Effector memory CD4-positive, alpha-beta T cell (primary cell): ENCODE data around the gene CLDN10.

Experiments used
- DNase-seq, 3 donors: peaks; one replicate each; pipeline ENCODE4 v3.0.0-alpha.2; 2020
- H3K27ac ChIP-seq: 2 replicates; pipeline ENCODE4 v1.7.0; 2013; ENCODE audit warnings: mild to moderate bottlenecking, low read length, moderate library complexity; ENCODE audit not compliant: insufficient read depth, poor library complexity, severe bottlenecking
- H3K27me3 ChIP-seq: replicated peaks from 2 replicates; pipeline ENCODE4 v1.7.0; 2013; ENCODE audit warnings: mild to moderate bottlenecking, low read length; ENCODE audit not compliant: insufficient read depth, control insufficient read depth, poor library complexity, severe bottlenecking
- H3K36me3 ChIP-seq: 2 replicates; pipeline ENCODE4 v1.7.0; 2013; ENCODE audit warnings: mild to moderate bottlenecking, low read length, moderate library complexity; ENCODE audit not compliant: control insufficient read depth, insufficient read depth
- H3K4me1 ChIP-seq: 2 replicates; pipeline ENCODE4 v1.7.0; 2013; ENCODE audit warnings: low read length, mild to moderate bottlenecking; ENCODE audit not compliant: control insufficient read depth, insufficient read depth, poor library complexity, severe bottlenecking
- H3K4me3 ChIP-seq: 2 replicates; pipeline ENCODE4 v1.7.0; 2013; ENCODE audit warnings: low read length, low read depth, mild to moderate bottlenecking; ENCODE audit not compliant: insufficient read depth, poor library complexity, severe bottlenecking
- H3K9me3 ChIP-seq: 2 replicates; pipeline ENCODE4 v1.7.0; 2013; ENCODE audit warnings: mild to moderate bottlenecking, low read length, moderate library complexity; ENCODE audit not compliant: control insufficient read depth

CLDN10 gene

DNA sequence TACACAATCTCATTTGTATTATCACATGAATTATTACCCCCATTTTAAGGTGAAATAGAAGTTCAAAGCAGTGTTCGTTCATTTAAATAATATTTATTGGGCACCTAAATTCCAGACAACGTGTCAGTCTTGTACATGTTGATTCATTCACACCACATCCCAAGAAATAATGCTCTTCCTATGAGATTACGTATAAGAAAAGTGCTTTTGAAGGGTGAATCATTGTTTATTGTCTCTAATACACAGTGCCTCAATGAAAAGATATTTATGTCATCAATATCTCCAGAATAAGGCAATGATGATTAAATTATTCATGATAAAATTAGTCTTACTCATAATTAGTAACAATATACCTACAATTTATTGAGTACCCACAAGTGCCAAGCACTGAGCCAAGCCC, 35.6 kb downstream of the CLDN10 start:
- no peak for DNase-seq
- no peak overlapping the region for H3K27ac ChIP-seq
- H3K27me3 ChIP-seq = no peaks in the 10 kb centered on the region
- H3K4me1 ChIP-seq = no peaks in the 10 kb centered on the region
- no peaks in the 10 kb centered on the region for H3K36me3 ChIP-seq
- H3K4me3 ChIP-seq = no peak overlapping the region
- no peaks in the 10 kb centered on the region for H3K9me3 ChIP-seq

DNA sequence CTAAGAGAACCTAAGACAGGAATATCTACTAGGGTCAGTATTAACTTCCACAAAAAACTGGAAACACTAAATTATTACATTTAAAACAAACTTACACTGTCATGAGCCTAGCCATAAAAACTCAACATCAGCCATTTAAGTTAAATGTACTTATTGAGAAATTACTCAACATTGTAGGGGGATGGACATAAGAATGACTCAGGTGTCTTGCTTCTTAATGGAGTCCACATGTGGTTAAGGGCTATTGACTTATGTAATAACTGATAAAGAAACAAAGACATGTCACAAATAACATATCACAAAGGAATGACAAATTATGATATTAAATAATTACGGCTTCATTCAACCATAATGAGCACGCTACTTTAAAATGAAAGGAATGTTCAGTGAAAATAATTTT, 36.2 kb downstream of the CLDN10 start:
- DNase-seq = no peak
- H3K27ac ChIP-seq = no peak overlapping the region

DNA sequence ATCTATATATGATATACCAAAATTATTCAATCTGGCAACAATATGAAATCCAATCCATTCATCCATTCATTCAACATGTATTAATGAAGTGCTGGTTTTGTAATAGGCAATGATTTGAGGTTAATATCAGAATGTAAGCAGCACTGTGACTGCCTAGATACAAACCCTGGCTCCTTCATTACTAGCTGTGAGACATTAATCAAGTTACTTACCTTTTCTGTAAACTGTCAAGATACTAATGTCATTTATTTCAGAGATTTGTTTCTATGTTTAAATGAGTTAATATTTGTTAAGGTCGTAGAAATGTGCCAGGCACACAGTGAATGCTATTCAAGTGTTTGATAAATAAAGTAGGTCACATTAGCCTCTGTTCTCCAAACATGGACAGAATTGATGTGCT, 40.9 kb downstream of the CLDN10 start:
- Histone ChIP-seq H3K27me3 (no peaks in the 10 kb centered on the region), H3K4me3 (no peak overlapping the region), H3K4me1 (no peaks in the 10 kb centered on the region), H3K27ac (no peak overlapping the region), H3K36me3 (no peaks in the 10 kb centered on the region), H3K9me3 (no peaks in the 10 kb centered on the region)
- DNase-seq = no peak

More for the DNA sequence above, 36.2 kb downstream of the CLDN10 start:
- H3K27me3 ChIP-seq = no peaks in the 10 kb centered on the region
- H3K4me1 ChIP-seq = no peaks in the 10 kb centered on the region
- no peaks in the 10 kb centered on the region for H3K36me3 ChIP-seq
- H3K4me3 ChIP-seq = no peak overlapping the region
- no peaks in the 10 kb centered on the region for H3K9me3 ChIP-seq

DNA sequence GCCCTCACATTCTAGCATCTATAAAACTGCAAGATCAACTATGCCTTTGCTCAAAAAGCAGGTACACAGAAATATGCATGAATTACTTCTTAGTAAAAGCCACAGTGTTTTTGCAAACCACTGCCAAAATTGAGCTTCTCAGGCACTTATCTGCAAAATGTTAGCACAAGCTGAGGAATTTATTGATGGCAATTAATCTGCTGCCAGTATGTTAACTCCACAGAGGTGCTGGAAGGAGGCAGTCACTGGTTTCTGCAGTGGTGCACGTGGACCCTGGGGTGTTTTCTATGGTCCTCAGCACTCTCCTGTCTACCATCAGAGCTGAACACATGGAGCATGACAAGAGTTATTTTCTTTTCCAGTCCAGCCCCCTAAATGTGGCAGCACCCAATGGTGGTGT, 44.2 kb downstream of the CLDN10 start:
- H3K9me3 ChIP-seq = no peaks in the 10 kb centered on the region
- no peaks in the 10 kb centered on the region for H3K27me3 ChIP-seq
- no peak overlapping the region for H3K4me3 ChIP-seq
- H3K4me1 ChIP-seq = no peaks in the 10 kb centered on the region
- no peak for DNase-seq
- H3K27ac ChIP-seq = no peak overlapping the region
- no peaks in the 10 kb centered on the region for H3K36me3 ChIP-seq

DNA sequence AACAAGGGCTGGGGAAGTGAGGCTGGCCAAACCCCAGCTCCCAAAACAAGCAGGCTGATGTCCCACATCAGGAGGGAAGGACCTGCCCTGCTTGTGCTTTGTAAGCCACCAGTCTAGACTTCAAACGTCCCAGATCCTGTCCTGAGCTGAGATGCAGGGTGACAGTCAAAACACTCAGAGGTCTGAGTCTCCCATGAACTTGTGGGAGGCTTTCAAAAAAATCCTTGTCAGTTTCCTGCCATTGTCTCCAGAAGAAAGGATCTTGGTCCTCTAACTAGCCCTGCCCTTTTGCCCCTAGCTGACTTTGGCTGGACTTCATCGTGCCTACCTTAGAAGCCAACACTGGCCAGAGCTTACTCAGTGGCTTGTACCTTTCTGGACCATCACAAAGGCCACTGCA, 48.7 kb downstream of the CLDN10 start:
- no peak for DNase-seq
- Histone ChIP-seq H3K27ac (no peak overlapping the region), H3K9me3 (no peaks in the 10 kb centered on the region), H3K4me3 (no peak overlapping the region), H3K4me1 (no peaks in the 10 kb centered on the region), H3K36me3 (no peaks in the 10 kb centered on the region), H3K27me3 (no peaks in the 10 kb centered on the region)

DNA sequence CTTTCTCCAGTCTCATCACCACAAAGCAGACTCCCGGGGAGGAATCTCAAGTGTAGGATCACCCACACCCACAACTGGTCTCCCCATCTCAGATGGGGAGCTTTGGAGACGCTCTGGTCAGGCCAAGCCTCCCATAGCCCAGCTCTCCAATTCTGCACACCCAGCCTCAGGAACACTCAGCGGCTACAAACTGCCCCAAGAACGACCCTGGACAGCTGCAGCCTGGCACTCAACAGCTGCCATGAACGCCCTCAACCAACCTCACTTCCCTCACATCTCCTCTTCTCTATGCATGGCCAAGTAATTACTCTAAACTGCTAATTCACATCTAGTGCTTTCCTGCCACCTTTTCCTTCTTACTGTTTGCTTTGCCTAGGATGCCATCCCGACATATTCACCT, 49.4 kb downstream of the CLDN10 start:
- H3K36me3 ChIP-seq = no peaks in the 10 kb centered on the region
- no peaks in the 10 kb centered on the region for H3K27me3 ChIP-seq
- H3K27ac ChIP-seq = no peak overlapping the region
- H3K4me3 ChIP-seq = no peak overlapping the region
- no peaks in the 10 kb centered on the region for H3K9me3 ChIP-seq
- no peak for DNase-seq
- no peaks in the 10 kb centered on the region for H3K4me1 ChIP-seq

DNA sequence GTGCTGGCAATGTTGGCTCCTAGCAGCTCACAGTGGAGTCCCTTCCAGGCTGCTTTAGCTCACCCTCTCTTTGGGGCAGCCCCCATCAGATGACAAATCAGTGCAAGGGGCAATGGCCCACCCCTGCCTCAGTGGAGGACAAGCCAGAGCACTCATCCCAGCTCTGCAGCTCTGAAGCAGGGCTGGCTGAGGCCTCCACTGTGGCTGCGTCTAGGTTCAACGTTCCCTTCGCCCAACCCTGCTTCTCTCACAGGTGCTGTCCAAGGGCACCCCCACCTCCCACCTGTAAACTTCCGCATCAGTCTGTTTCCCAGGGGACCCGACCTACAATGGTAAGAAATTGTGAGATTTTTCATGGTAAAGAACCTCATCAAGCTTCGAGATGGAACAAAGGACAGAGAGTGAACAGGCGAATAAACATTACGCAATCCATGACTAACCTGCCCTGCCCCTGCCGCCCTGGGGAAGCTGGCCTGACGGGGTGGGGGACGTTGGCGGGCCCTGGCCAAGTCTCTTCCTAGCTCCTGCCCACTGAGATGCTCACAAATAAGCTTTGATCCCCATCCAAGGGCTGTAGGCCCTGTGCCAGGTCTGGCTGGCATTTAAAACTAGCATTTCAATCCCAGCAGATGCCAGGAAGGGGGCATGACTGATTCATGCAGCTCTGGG, 51.5 kb downstream of the CLDN10 start:
- no peaks in the 10 kb centered on the region for H3K27me3 ChIP-seq
- H3K27ac ChIP-seq = no peak overlapping the region
- DNase-seq = no peak
- no peaks in the 10 kb centered on the region for H3K9me3 ChIP-seq
- no peaks in the 10 kb centered on the region for H3K4me1 ChIP-seq
- H3K36me3 ChIP-seq = no peaks in the 10 kb centered on the region
- no peak overlapping the region for H3K4me3 ChIP-seq

DNA sequence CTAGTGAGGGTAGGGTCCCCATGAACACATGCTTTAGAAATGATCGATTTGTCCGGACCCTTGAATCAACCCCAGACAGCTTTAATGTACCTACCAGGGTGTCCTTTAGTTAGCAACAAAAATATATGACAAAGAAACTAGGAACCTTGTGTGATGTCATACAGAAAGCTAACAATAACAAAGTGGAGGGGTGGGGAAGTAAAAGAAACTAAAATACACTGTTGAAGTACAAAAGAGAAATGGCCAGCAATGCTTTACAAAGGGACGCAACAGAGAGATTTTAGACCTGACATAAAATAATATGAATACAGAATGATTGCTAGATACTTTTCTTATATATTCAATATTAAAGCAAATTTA, 52.0 kb downstream of the CLDN10 start:
- Histone ChIP-seq H3K27me3 (no peaks in the 10 kb centered on the region), H3K36me3 (no peaks in the 10 kb centered on the region), H3K4me3 (no peak overlapping the region), H3K9me3 (no peaks in the 10 kb centered on the region), H3K27ac (no peak overlapping the region), H3K4me1 (no peaks in the 10 kb centered on the region)
- DNase-seq = no peak

DNA sequence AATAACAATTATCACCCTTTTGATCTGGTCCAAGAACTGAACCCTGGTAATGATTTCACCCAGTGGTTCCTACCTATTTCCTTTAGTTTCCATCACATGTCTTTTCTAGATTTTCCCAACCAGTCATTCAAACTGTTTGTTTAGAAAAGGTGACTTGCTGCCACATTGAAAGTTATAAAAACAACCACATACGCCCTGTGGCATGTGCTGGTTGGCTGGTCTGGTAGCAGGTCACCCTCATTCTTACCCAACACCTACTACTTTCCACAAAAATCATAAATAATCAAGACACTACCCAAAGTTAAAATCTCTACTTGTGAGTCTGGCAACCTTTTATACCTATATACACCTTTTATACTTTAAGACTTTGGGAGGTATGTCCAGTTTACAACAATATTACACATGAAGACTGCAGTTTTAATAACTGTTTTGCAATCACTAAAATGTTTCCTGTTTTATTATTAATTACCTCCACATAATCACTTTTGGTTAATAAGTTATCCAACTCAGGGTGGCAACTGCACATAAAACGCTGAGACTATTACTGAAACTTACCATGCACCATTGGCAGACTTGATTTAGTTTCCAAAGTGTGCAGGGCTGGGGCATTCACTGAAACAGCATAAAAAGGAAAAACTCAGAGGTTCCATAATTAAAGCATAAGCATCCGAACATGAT, 53.1 kb downstream of the CLDN10 start:
- Histone ChIP-seq H3K27me3 (no peaks in the 10 kb centered on the region), H3K9me3 (no peaks in the 10 kb centered on the region), H3K36me3 (no peaks in the 10 kb centered on the region), H3K4me3 (no peak overlapping the region), H3K4me1 (no peaks in the 10 kb centered on the region), H3K27ac (no peak overlapping the region)
- no peak for DNase-seq

DNA sequence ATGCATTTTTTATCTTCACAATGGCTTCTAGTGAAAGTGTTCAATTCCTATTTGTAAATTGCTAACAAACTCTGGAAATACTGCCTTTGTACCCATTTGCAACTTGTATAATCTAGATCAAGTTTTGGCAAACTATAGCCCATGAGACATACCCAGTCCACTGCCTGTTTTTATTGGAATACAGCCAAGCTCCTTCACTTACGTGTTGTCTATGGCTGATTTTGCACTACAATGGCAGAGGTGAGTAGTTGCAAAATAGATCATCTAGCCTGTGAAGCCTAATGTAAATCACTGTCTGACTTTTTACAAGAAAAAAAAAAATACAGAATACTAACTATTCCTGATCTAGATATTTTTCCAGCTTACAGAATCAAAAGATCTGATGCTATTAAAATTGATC, 54.8 kb downstream of the CLDN10 start:
- no peaks in the 10 kb centered on the region for H3K36me3 ChIP-seq

More for the DNA sequence above, 54.8 kb downstream of the CLDN10 start:
- no peaks in the 10 kb centered on the region for H3K4me1 ChIP-seq
- DNase-seq = no peak
- no peak overlapping the region for H3K4me3 ChIP-seq
- no peak overlapping the region for H3K27ac ChIP-seq
- H3K9me3 ChIP-seq = no peaks in the 10 kb centered on the region
- no peaks in the 10 kb centered on the region for H3K27me3 ChIP-seq
